Endothelial cell of umbilical vein (primary cell): Measurements from ENCODE around the gene LHX2. TPM values are rescaled to one million over a fixed set of nuclear protein-coding genes. Genes with fewer than 3 reads are reported as not detected.

Experiments
- BruUV-seq: library from RNA; stranded (reverse); fragments of 400-500 nt; replicated peaks from 2 replicates; lab custom pipeline; 2021; lab: Mats Ljungman, UMichigan
- CTCF ChIA-PET: fragments of 300-600, 350-600 bp; sonication (Branson Sonifier 250); formaldehyde crosslinking; loops from one replicate; lab custom pipeline; 2021; ENCODE audit warnings: antibody characterized with exemption, inconsistent platforms; lab: Charles Lee
- POLR2A ChIA-PET: fragments of 300-600, 350-600 bp; sonication (Branson Sonifier 250); formaldehyde crosslinking; loops from one replicate; lab custom pipeline; 2021; ENCODE audit warnings: antibody characterized with exemption, inconsistent platforms; lab: Charles Lee
- DNase-seq: peaks from one replicate; pipeline ENCODE4 v3.0.0-alpha.2; 2011; ENCODE audit warnings: low read depth, low spot score
- FAIRE-seq: peaks from 2 replicates; lab custom pipeline; 2011; peaks lifted over from hg19 to GRCh38; lab: Jason Lieb, UNC
- H2AFZ ChIP-seq: 2 replicates; pipeline ENCODE4 v1.6.0; 2012; ENCODE audit warnings: low read depth, low read length, control low read depth, inconsistent platforms
- H3K27ac ChIP-seq: 2 replicates; pipeline ENCODE4 v1.5.1; 2011; ENCODE audit warnings: low read depth, mild to moderate bottlenecking, control low read depth, low read length, moderate library complexity; ENCODE audit not compliant: insufficient read depth
- H3K27me3 ChIP-seq, 2 experiments: 2 replicates each; pipeline versions ENCODE4 v1.6.0 to v1.6.1; 2011; ENCODE audit warnings: low read length in 2 of 2, mixed read lengths in 1 of 2; ENCODE audit not compliant: control insufficient read depth in 2 of 2, insufficient read depth in 2 of 2
- H3K36me3 ChIP-seq, 2 experiments: 2 replicates in 1 of 2; 3 replicates in 1 of 2; pipeline ENCODE4 v1.5.1; 2011; ENCODE audit warnings: low read length in 2 of 2, mild to moderate bottlenecking in 1 of 2, moderate library complexity in 1 of 2; ENCODE audit not compliant: control insufficient read depth in 2 of 2, insufficient read depth in 2 of 2; ENCODE audit errors: extremely low read depth in 1 of 2
- H3K4me1 ChIP-seq: 3 replicates; pipeline ENCODE4 v1.5.1; 2011; ENCODE audit warnings: mild to moderate bottlenecking, low read length; ENCODE audit not compliant: control insufficient read depth, insufficient read depth; ENCODE audit errors: extremely low read depth
- H3K4me2 ChIP-seq: 2 replicates; pipeline ENCODE4 v1.6.1; 2011; ENCODE audit warnings: low read length, control low read depth, mixed read lengths; ENCODE audit not compliant: insufficient read depth
- H3K4me3 ChIP-seq, 3 experiments: fragments of 200-600 bp in 1 of 3; sonication (generic), shearing (Covaris generic) in 1 of 3; replicated peaks in 1 of 3; 2 replicates each; pipeline ENCODE4 v1.5.1; 2011 to 2016; ENCODE audit warnings: control low read depth in 3 of 3, low read length in 3 of 3, mild to moderate bottlenecking in 2 of 3, inconsistent platforms in 1 of 3, low read depth in 1 of 3, moderate library complexity in 1 of 3; ENCODE audit not compliant: insufficient read depth in 1 of 3
- H3K79me2 ChIP-seq: 2 replicates; pipeline ENCODE4 v1.6.0; 2012; ENCODE audit warnings: low read length, inconsistent platforms; ENCODE audit not compliant: control insufficient read depth, insufficient read depth
- H3K9ac ChIP-seq: replicated peaks from 2 replicates; pipeline ENCODE3; 2011; ENCODE audit warnings: low read length, control low read depth; ENCODE audit not compliant: insufficient read depth; ENCODE audit errors: extremely low read depth
- H3K9me1 ChIP-seq: replicated peaks from 3 replicates; pipeline ENCODE4 v1.6.0; 2011; ENCODE audit warnings: mild to moderate bottlenecking, low read length; ENCODE audit not compliant: control insufficient read depth, insufficient read depth; ENCODE audit errors: extremely low read depth
- H3K9me3 ChIP-seq: replicated peaks from 2 replicates; pipeline ENCODE4 v1.5.1; 2012; ENCODE audit warnings: low read length, inconsistent platforms; ENCODE audit not compliant: control insufficient read depth, insufficient read depth
- H4K20me1 ChIP-seq: replicated peaks from 2 replicates; pipeline ENCODE3; 2011; ENCODE audit warnings: mild to moderate bottlenecking, low read length; ENCODE audit not compliant: control insufficient read depth, insufficient read depth; ENCODE audit errors: extremely low read depth
- CTCF ChIP-seq, 2 donors: IDR thresholded peaks; 1 replicate in 1 of 2; 2 replicates in 1 of 2; pipeline ENCODE4 v1.5.1; 2011; ENCODE audit warnings: low read length in 2 of 2, mild to moderate bottlenecking in 2 of 2, moderate library complexity in 2 of 2, control low read depth in 1 of 2, inconsistent platforms in 1 of 2, low read depth in 1 of 2; ENCODE audit not compliant: insufficient read depth in 1 of 2; ENCODE audit errors: extremely low read depth in 1 of 2
- EZH2 ChIP-seq: IDR thresholded peaks from 2 replicates; pipeline ENCODE4 v1.6.1; 2012; ENCODE audit warnings: borderline replicate concordance, low read depth, mild to moderate bottlenecking, moderate library complexity, low read length, inconsistent platforms; ENCODE audit not compliant: severe bottlenecking
- FOS ChIP-seq: IDR thresholded peaks from 2 replicates; pipeline ENCODE4 v1.6.1; 2011; ENCODE audit warnings: mild to moderate bottlenecking, low read length, moderate library complexity, borderline replicate concordance; ENCODE audit not compliant: insufficient read depth
- GATA2 ChIP-seq: IDR thresholded peaks from 2 replicates; pipeline ENCODE4 v1.7.0; 2011; ENCODE audit warnings: low read depth, mild to moderate bottlenecking, moderate library complexity, mixed read lengths, low read length; ENCODE audit not compliant: insufficient read length, insufficient read depth
- JUN ChIP-seq: IDR thresholded peaks from 2 replicates; pipeline ENCODE4 v1.6.1; 2011; ENCODE audit warnings: borderline replicate concordance, low read depth; ENCODE audit not compliant: insufficient read length, insufficient read depth
- MAX ChIP-seq: IDR thresholded peaks from 2 replicates; pipeline ENCODE4 v1.6.1; 2011; ENCODE audit not compliant: insufficient read depth, insufficient read length
- MYC ChIP-seq: IDR thresholded peaks from one replicate; pipeline ENCODE4 v1.6.1; 2011; ENCODE audit warnings: mild to moderate bottlenecking, low read depth, low read length
- POLR2A ChIP-seq: IDR thresholded peaks from 2 replicates; pipeline ENCODE4 v1.6.1; 2012; ENCODE audit warnings: low read depth, mild to moderate bottlenecking, control low read depth, low read length
- POLR2AphosphoS5 ChIP-seq: IDR thresholded peaks from 2 replicates; pipeline ENCODE4 v1.6.1; 2012; ENCODE audit warnings: low read depth, mild to moderate bottlenecking, control low read depth, low read length, moderate library complexity; ENCODE audit not compliant: insufficient read depth
- dilution Hi-C: fragments of 300-500 bp; cut with MboI; formaldehyde crosslinking; loops from one replicate; pipeline ENCODE4 v1.15.0; 2019; ENCODE audit warnings: low sequenced_read_pairs; ENCODE audit not compliant: extremely low pct_ligation_motif_present
- intact Hi-C: fragments of 100-400 bp; cut with micrococcal nuclease; formaldehyde crosslinking; loops from one replicate; pipeline ENCODE4 v1.10.0; 2022
- polyA plus RNA-seq, 4 experiments: library from polyadenylated mRNA; depleted of rRNA in 3 of 4; stranded (reverse) in 3 of 4; unstranded in 1 of 4; fragments of >200 nt; gene quantifications; 2 replicates each; pipeline versions ENCODE4 v1.2.1 to v1.2.3, GENCODE V29; 2011 to 2012; ENCODE audit warnings: missing spikeins in 1 of 4
- total RNA-seq: library from RNA; stranded (reverse); gene quantifications from 2 replicates; pipeline ENCODE4 v1.2.3, GENCODE V29; 2021

LHX2 gene
- total and polyA plus RNA-seq, 2 donors (not counting 3 experiments of a cell fraction or from before 2014, with no cell fraction given), result not detected

- Histone ChIP-seq H3K4me2 (peak overlapping the region; percentile 40), H3K9ac (no peak overlapping the region), H3K9me3 (no peaks in the 10 kb centered on the region), H3K36me3 (no peaks in the 10 kb centered on the region), H3K4me3 (peak overlapping the region in 2 of 3 experiments; percentile 14 to 21), H2AFZ (peak overlapping the region; percentile 77), H3K79me2 (no peaks in the 10 kb centered on the region), H3K4me1 (peaks cover 8% of the 10 kb centered on the region), H3K27me3 (peaks cover 0 to 21% of the 10 kb centered on the region in 2 experiments), H3K27ac (no peak overlapping the region), H3K9me1 (no peaks in the 10 kb centered on the region), H4K20me1 (no peaks in the 10 kb centered on the region)
- intact Hi-C loops, result loop anchor here (1.0 kb wide), 2 partner anchors 497 to 639 kb away; no protein-coding TSS in a partner anchor
- POLR2A ChIA-PET, result no interaction called here
- CTCF ChIA-PET, result interaction anchor here (0.7 to 5.8 kb wide), 46 partner anchors 9 to 909 kb away, joined by 3 to 154 read pairs (median 4); no protein-coding TSS in a partner anchor
- BruUV-seq, result no TSS peak
- TF ChIP-seq POLR2A (no peak), CTCF (IDR thresholded peaks at IDR 0.05; ENCODE audit: extremely low read depth in 1 of 2, insufficient read depth in 1 of 2, low read depth in 1 of 2, low read length in 2 of 2) (peak; percentile 92 to 96)
- DNase-seq (peak; percentile 28), FAIRE-seq (no peak)
- dilution Hi-C loops, result no loop called here
Measured at GRCh38 chr9:124040935-124041816, 29.6 kb downstream of the LHX2 start.

- Histone ChIP-seq H3K36me3 (no peaks in the 10 kb centered on the region), H3K4me3 (no peak overlapping the region), H3K27me3 (peaks cover 0 to 21% of the 10 kb centered on the region in 2 experiments), H2AFZ (no peak overlapping the region), H3K4me2 (no peak overlapping the region), H3K9ac (no peak overlapping the region), H3K9me1 (no peaks in the 10 kb centered on the region), H3K4me1 (peaks cover 8% of the 10 kb centered on the region), H4K20me1 (no peaks in the 10 kb centered on the region), H3K27ac (no peak overlapping the region), H3K79me2 (no peaks in the 10 kb centered on the region), H3K9me3 (no peaks in the 10 kb centered on the region)
- intact Hi-C loops (loop anchor here (1.0 kb wide), 2 partner anchors 497 to 639 kb away; no protein-coding TSS in a partner anchor), dilution Hi-C loops (no loop called here)
- CTCF ChIA-PET, result interaction anchor here (0.8 to 5.8 kb wide), 14 partner anchors 9 to 640 kb away, joined by 3 to 154 read pairs (median 8); no protein-coding TSS in a partner anchor
- BruUV-seq, result no TSS peak
- TF ChIP-seq FOS (no peak), MAX (no peak), CTCF (IDR thresholded peaks at IDR 0.05; ENCODE audit: extremely low read depth in 1 of 2, insufficient read depth in 1 of 2, low read depth in 1 of 2, low read length in 2 of 2) (no peak), MYC (no peak), POLR2AphosphoS5 (no peak), JUN (no peak), POLR2A (no peak), GATA2 (no peak), EZH2 (no peak)
- POLR2A ChIA-PET, result no interaction called here
- DNase-seq (no peak), FAIRE-seq (no peak)
Measured at GRCh38 chr9:124041817-124042116, 30.2 kb downstream of the LHX2 start.
